PC-9 (cell line): ENCODE data around the gene ZNF641. TPM values are rescaled to one million over a fixed set of nuclear protein-coding genes. Genes with fewer than 3 reads are reported as not detected.

Source experiments
- BruUV-seq: library from RNA; stranded (reverse); fragments of 400-500 nt; replicated peaks from 2 replicates; lab custom pipeline; 2021; lab: Mats Ljungman, UMichigan
- CTCF ChIA-PET: fragments of 300-600 bp; sonication (Branson Sonifier 250); formaldehyde crosslinking; loops from one replicate; lab custom pipeline; 2022; ENCODE audit warnings: antibody characterized with exemption; lab: Charles Lee
- POLR2A ChIA-PET: fragments of 300-600 bp; sonication (Branson Sonifier 250); formaldehyde crosslinking; loops from one replicate; lab custom pipeline; 2022; ENCODE audit warnings: antibody characterized with exemption; ENCODE audit not compliant: unreplicated experiment; lab: Charles Lee
- DNase-seq, 2 experiments: peaks; one replicate each; pipeline versions ENCODE4 v3.0.0 to v3.0.0-alpha.2; 2015 to 2022; ENCODE audit warnings: mixed read lengths in 1 of 2
- H2AFZ ChIP-seq: fragments of 200-600 bp; sonication (generic); 2 replicates; pipeline ENCODE4 v1.8.1; 2017; ENCODE audit warnings: antibody characterized with exemption
- H3F3A ChIP-seq: fragments of 200-600 bp; sonication (generic); 2 replicates; pipeline ENCODE4 v1.8.1; 2017; ENCODE audit warnings: antibody characterized with exemption, mild to moderate bottlenecking, low read depth; ENCODE audit not compliant: insufficient read depth
- H3K27ac ChIP-seq: fragments of 200-600 bp; sonication (generic); 2 replicates; pipeline ENCODE4 v1.6.1; 2016; ENCODE audit warnings: mixed run types
- H3K27me3 ChIP-seq: fragments of 200-600 bp; sonication (generic); 2 replicates; pipeline ENCODE4 v1.6.1; 2016; ENCODE audit warnings: low read depth, mixed run types; ENCODE audit not compliant: insufficient read depth
- H3K36me3 ChIP-seq: fragments of 200-600 bp; sonication (generic); 2 replicates; pipeline ENCODE4 v1.6.1; 2016; ENCODE audit warnings: low read depth, mixed run types
- H3K4me1 ChIP-seq: fragments of 200-600 bp; sonication (generic); replicated peaks from 2 replicates; pipeline ENCODE4 v1.6.1; 2016; ENCODE audit warnings: mixed run types; ENCODE audit not compliant: insufficient read depth
- H3K4me2 ChIP-seq: fragments of 200-600 bp; sonication (generic); 2 replicates; pipeline ENCODE4 v1.6.1; 2017; ENCODE audit warnings: mixed run types
- H3K4me3 ChIP-seq: fragments of 200-600 bp; sonication (generic); 2 replicates; pipeline ENCODE4 v1.6.1; 2016; ENCODE audit warnings: mixed run types
- H3K79me2 ChIP-seq: fragments of 200-600 bp; sonication (generic); 2 replicates; pipeline ENCODE4 v1.6.1; 2017; ENCODE audit warnings: low read depth, mixed run types
- H3K9me2 ChIP-seq: fragments of 200-600 bp; sonication (generic); 2 replicates; pipeline ENCODE4 v1.8.1; 2017; ENCODE audit warnings: mild to moderate bottlenecking; ENCODE audit not compliant: insufficient read depth
- H3K9me3 ChIP-seq: fragments of 200-600 bp; sonication (generic); 2 replicates; pipeline ENCODE4 v1.8.1; 2016; ENCODE audit warnings: low read depth; ENCODE audit not compliant: insufficient read depth
- H4K20me1 ChIP-seq: fragments of 200-600 bp; sonication (generic); 2 replicates; pipeline ENCODE4 v1.8.1; 2017; ENCODE audit not compliant: insufficient read depth
- CTCF ChIP-seq: fragments of 200-600 bp; sonication (generic); conservative IDR thresholded peaks from 2 replicates; pipeline ENCODE4 v1.6.1; 2017; ENCODE audit warnings: mixed run types, antibody characterized with exemption, mild to moderate bottlenecking, moderate library complexity
- EZH2 ChIP-seq: fragments of 200-600 bp; sonication (generic); IDR thresholded peaks from 2 replicates; pipeline ENCODE4 v1.8.0; 2017; ENCODE audit warnings: antibody characterized with exemption, low read depth
- intact Hi-C: fragments of 100-400 bp; cut with micrococcal nuclease; formaldehyde crosslinking; loops from one replicate; pipeline ENCODE4 v1.10.0; 2022; ENCODE audit not compliant: unreplicated experiment
- total RNA-seq: library from RNA; stranded (reverse); gene quantifications from 2 replicates; pipeline ENCODE4 v1.2.3, GENCODE V29; 2021

Gene ZNF641
- total RNA-seq, 1 experiment from 2014 or later = 1.4 TPM

- no peaks in the 10 kb centered on the region for H3K9me3 ChIP-seq
- no peaks in the 10 kb centered on the region for H3K36me3 ChIP-seq
- intact Hi-C loops = no loop called here
- no peak for TF ChIP-seq CTCF
- no peak for TF ChIP-seq EZH2
- H3F3A ChIP-seq = no peaks in the 10 kb centered on the region
- no peak overlapping the region for H3K4me2 ChIP-seq
- H3K4me3 ChIP-seq = no peak overlapping the region
- no peaks in the 10 kb centered on the region for H3K27me3 ChIP-seq
- H2AFZ ChIP-seq = no peak overlapping the region
- no peak for DNase-seq
- CTCF ChIA-PET = no interaction called here
- POLR2A ChIA-PET = no interaction called here
- no TSS peak for BruUV-seq
- H4K20me1 ChIP-seq = no peaks in the 10 kb centered on the region
- H3K9me2 ChIP-seq = no peaks in the 10 kb centered on the region
- no peaks in the 10 kb centered on the region for H3K4me1 ChIP-seq
- H3K79me2 ChIP-seq = no peaks in the 10 kb centered on the region
- H3K27ac ChIP-seq = no peak overlapping the region
Measured at GRCh38 chr12:48342980-48343379, 7.7 kb downstream of the ZNF641 start.

- H3K9me2 ChIP-seq = no peaks in the 10 kb centered on the region
- H3K4me1 ChIP-seq = no peaks in the 10 kb centered on the region
- DNase-seq = no peak
- no peak for TF ChIP-seq EZH2
- no peak overlapping the region for H2AFZ ChIP-seq
- no peaks in the 10 kb centered on the region for H3K36me3 ChIP-seq
- H3K79me2 ChIP-seq = no peaks in the 10 kb centered on the region
- intact Hi-C loops = no loop called here
- no TSS peak for BruUV-seq
- H4K20me1 ChIP-seq = no peaks in the 10 kb centered on the region
- no peak overlapping the region for H3K27ac ChIP-seq
- CTCF ChIA-PET = no interaction called here
- no peaks in the 10 kb centered on the region for H3K9me3 ChIP-seq
- no peak overlapping the region for H3K4me2 ChIP-seq
- H3F3A ChIP-seq = no peaks in the 10 kb centered on the region
- no peak overlapping the region for H3K4me3 ChIP-seq
- POLR2A ChIA-PET = no interaction called here
- H3K27me3 ChIP-seq = no peaks in the 10 kb centered on the region
Measured at GRCh38 chr12:48340943-48341342, 9.8 kb downstream of the ZNF641 start.

- Histone ChIP-seq H3K4me3 (no peak overlapping the region), H3K9me3 (no peaks in the 10 kb centered on the region), H4K20me1 (no peaks in the 10 kb centered on the region), H3K4me1 (no peaks in the 10 kb centered on the region), H3F3A (0 out of 2 replicates have a peak, but pooled peaks cover 3% of the 10 kb centered on the region), H3K79me2 (no peaks in the 10 kb centered on the region), H3K27ac (no peak overlapping the region), H3K9me2 (no peaks in the 10 kb centered on the region), H3K27me3 (no peaks in the 10 kb centered on the region), H3K4me2 (no peak overlapping the region), H2AFZ (no peak overlapping the region), H3K36me3 (no peaks in the 10 kb centered on the region)
- intact Hi-C loops = no loop called here
- no TSS peak for BruUV-seq
- ChIA-PET CTCF (no interaction called here), POLR2A (no interaction called here)
- DNase-seq = no peak
- TF ChIP-seq CTCF = no peak
- TF ChIP-seq EZH2 = no peak
Measured at GRCh38 chr12:48339442-48340117, 11.1 kb downstream of the ZNF641 start.

- ChIA-PET CTCF (no interaction called here), POLR2A (no interaction called here)
- no peak overlapping the region for H3K4me2 ChIP-seq
- H3F3A ChIP-seq = 0 out of 2 replicates have a peak, but pooled peaks cover 3% of the 10 kb centered on the region
- no peak for DNase-seq
- H3K36me3 ChIP-seq = no peaks in the 10 kb centered on the region
- intact Hi-C loops = no loop called here
- BruUV-seq = no TSS peak
- no peak overlapping the region for H3K27ac ChIP-seq
- H2AFZ ChIP-seq = no peak overlapping the region
- no peaks in the 10 kb centered on the region for H3K4me1 ChIP-seq
- H3K4me3 ChIP-seq = no peak overlapping the region
- H3K9me3 ChIP-seq = no peaks in the 10 kb centered on the region
- H4K20me1 ChIP-seq = no peaks in the 10 kb centered on the region
- H3K9me2 ChIP-seq = no peaks in the 10 kb centered on the region
- H3K79me2 ChIP-seq = no peaks in the 10 kb centered on the region
- no peaks in the 10 kb centered on the region for H3K27me3 ChIP-seq
- TF ChIP-seq CTCF (peak; percentile 41; the same call in 1 of the 2 replicates), EZH2 (no peak)
Measured at GRCh38 chr12:48336564-48336963, 14.2 kb downstream of the ZNF641 start.
